H9 (cell line): ENCODE measurements around the gene ARHGAP12. TPM values are rescaled to one million over a fixed set of nuclear protein-coding genes. Genes with fewer than 3 reads are reported as not detected.

Source experiments
- DNase-seq: peaks from one replicate; pipeline ENCODE4 v3.0.0-alpha.2; 2017
- H2AFZ ChIP-seq: one replicate; pipeline ENCODE4 v1.6.1; 2013; ENCODE audit warnings: mild to moderate bottlenecking, low read length, control low read depth, moderate library complexity
- H2AK5ac ChIP-seq: 2 replicates; pipeline ENCODE4 v1.6.1; 2013; ENCODE audit warnings: low read length, control low read depth, mixed read lengths; ENCODE audit not compliant: insufficient read length
- H2BK120ac ChIP-seq: one replicate; pipeline ENCODE4 v1.6.1; 2013; ENCODE audit warnings: low read depth, mild to moderate bottlenecking, low read length, control low read depth, inconsistent platforms; ENCODE audit not compliant: poor library complexity, severe bottlenecking
- H2BK12ac ChIP-seq: 2 replicates; pipeline ENCODE4 v1.6.1; 2013; ENCODE audit warnings: low read length, control low read depth, mixed read lengths, low read depth; ENCODE audit not compliant: insufficient read length
- H2BK15ac ChIP-seq: 2 replicates; pipeline ENCODE4 v1.6.1; 2013; ENCODE audit warnings: low read depth, low read length, control low read depth
- H2BK20ac ChIP-seq: one replicate; pipeline ENCODE4 v1.6.1; 2013; ENCODE audit warnings: low read depth, mild to moderate bottlenecking, low read length, control low read depth, inconsistent platforms; ENCODE audit not compliant: poor library complexity, severe bottlenecking
- H2BK5ac ChIP-seq: 2 replicates; pipeline ENCODE4 v1.6.1; 2013; ENCODE audit warnings: low read length, control low read depth, mixed read lengths; ENCODE audit not compliant: insufficient read length
- H3K14ac ChIP-seq: 2 replicates; pipeline ENCODE4 v1.6.1; 2013; ENCODE audit warnings: low read length, control low read depth; ENCODE audit not compliant: insufficient read depth
- H3K18ac ChIP-seq: 2 replicates; pipeline ENCODE4 v1.6.1; 2013; ENCODE audit warnings: low read depth, mild to moderate bottlenecking, mixed read lengths, low read length, control low read depth; ENCODE audit not compliant: insufficient read length
- H3K23ac ChIP-seq: 2 replicates; pipeline ENCODE4 v1.6.1; 2013; ENCODE audit warnings: low read length, control low read depth, mixed read lengths, low read depth; ENCODE audit not compliant: insufficient read length
- H3K23me2 ChIP-seq: 2 replicates; pipeline ENCODE4 v1.6.1; 2013; ENCODE audit warnings: low read depth, mild to moderate bottlenecking, mixed read lengths, low read length, control low read depth; ENCODE audit not compliant: insufficient read length, poor library complexity, severe bottlenecking
- H3K27ac ChIP-seq: 2 replicates; pipeline ENCODE4 v1.5.1; 2013; ENCODE audit warnings: low read length, control low read depth, mixed read lengths, low read depth; ENCODE audit not compliant: insufficient read length
- H3K27me3 ChIP-seq: 2 replicates; pipeline ENCODE4 v1.6.1; 2013; ENCODE audit warnings: low read length, control low read depth, inconsistent platforms; ENCODE audit not compliant: insufficient read depth
- H3K4ac ChIP-seq: 2 replicates; pipeline ENCODE4 v1.6.1; 2013; ENCODE audit warnings: low read depth, mild to moderate bottlenecking, control low read depth, inconsistent platforms, low read length, moderate library complexity
- H3K4me1 ChIP-seq: 2 replicates; pipeline ENCODE4 v1.6.1; 2013; ENCODE audit warnings: low read length, control low read depth, inconsistent platforms; ENCODE audit not compliant: insufficient read depth
- H3K4me2 ChIP-seq: 2 replicates; pipeline ENCODE4 v1.6.1; 2013; ENCODE audit warnings: low read length, control low read depth, mixed read lengths; ENCODE audit not compliant: insufficient read length, insufficient read depth
- H3K56ac ChIP-seq: 2 replicates; pipeline ENCODE4 v1.6.1; 2013; ENCODE audit warnings: low read depth, mild to moderate bottlenecking, mixed read lengths, low read length, control low read depth; ENCODE audit not compliant: insufficient read length
- H3K79me1 ChIP-seq: 2 replicates; pipeline ENCODE4 v1.6.1; 2013; ENCODE audit warnings: low read depth, mild to moderate bottlenecking, moderate library complexity, low read length, control low read depth, inconsistent platforms; ENCODE audit not compliant: insufficient read depth, poor library complexity, severe bottlenecking
- H3K79me2 ChIP-seq: 2 replicates; pipeline ENCODE4 v1.6.1; 2013; ENCODE audit warnings: low read length, control low read depth, inconsistent platforms; ENCODE audit not compliant: insufficient read depth
- H3K9ac ChIP-seq: 2 replicates; pipeline ENCODE4 v1.6.1; 2013; ENCODE audit warnings: low read length, control low read depth, mixed read lengths; ENCODE audit not compliant: insufficient read length; ENCODE audit errors: extremely low read depth
- H3K9me3 ChIP-seq: one replicate; pipeline ENCODE4 v1.6.1; 2013; ENCODE audit warnings: low read depth, low read length, inconsistent platforms; ENCODE audit not compliant: control insufficient read depth
- H3T11ph ChIP-seq: one replicate; pipeline ENCODE4 v1.6.1; 2013; ENCODE audit warnings: mild to moderate bottlenecking, low read length, control low read depth, inconsistent platforms
- H4K20me1 ChIP-seq: one replicate; pipeline ENCODE4 v1.6.1; 2013; ENCODE audit not compliant: control insufficient read depth, insufficient read length, insufficient read depth
- H4K5ac ChIP-seq: 2 replicates; pipeline ENCODE4 v1.6.1; 2013; ENCODE audit warnings: low read depth, mild to moderate bottlenecking, mixed read lengths, low read length, control low read depth; ENCODE audit not compliant: insufficient read length
- H4K8ac ChIP-seq: replicated peaks from 2 replicates; pipeline ENCODE4 v1.6.1; 2013; ENCODE audit warnings: low read length, control low read depth, mixed read lengths, low read depth; ENCODE audit not compliant: insufficient read length
- H4K91ac ChIP-seq: 2 replicates; pipeline ENCODE4 v1.6.1; 2013; ENCODE audit warnings: low read depth, mild to moderate bottlenecking, moderate library complexity, mixed read lengths, low read length, control low read depth; ENCODE audit not compliant: insufficient read length
- H3K27ac Mint-ChIP-seq, 3 experiments: 2 replicates in 2 of 3; 3 replicates in 1 of 3; pipeline ENCODE4 v1.8.0; 2020 to 2021; ENCODE audit warnings: mixed read lengths in 3 of 3, mild to moderate bottlenecking in 1 of 3, moderate library complexity in 1 of 3
- H3K27me3 Mint-ChIP-seq: 2 replicates; pipeline ENCODE4 v1.8.0; 2021; ENCODE audit warnings: low read depth, mild to moderate bottlenecking, moderate library complexity, mixed read lengths
- H3K36me3 Mint-ChIP-seq, 3 experiments: 2 replicates in 2 of 3; 3 replicates in 1 of 3; pipeline ENCODE4 v1.8.0; 2020 to 2021; ENCODE audit warnings: low read depth in 3 of 3, mixed read lengths in 3 of 3; ENCODE audit not compliant: insufficient read depth in 1 of 3
- H3K4me1 Mint-ChIP-seq, 2 experiments: 2 replicates each; pipeline ENCODE4 v1.8.0; 2020; ENCODE audit warnings: mixed read lengths in 2 of 2
- H3K4me3 Mint-ChIP-seq, 2 experiments: 2 replicates in 1 of 2; 3 replicates in 1 of 2; pipeline ENCODE4 v1.8.0; 2020 to 2021; ENCODE audit warnings: mild to moderate bottlenecking in 2 of 2, mixed read lengths in 2 of 2, moderate library complexity in 1 of 2
- H3K9me3 Mint-ChIP-seq, 2 experiments: 2 replicates in 1 of 2; 3 replicates in 1 of 2; pipeline ENCODE4 v1.8.0; 2020; ENCODE audit warnings: mild to moderate bottlenecking in 2 of 2, mixed read lengths in 2 of 2, moderate library complexity in 1 of 2
- CTCF ChIP-seq: fragments of 200-600 bp; sonication (generic); conservative IDR thresholded peaks from 3 replicates; pipeline ENCODE4 v1.8.0; 2021; ENCODE audit warnings: antibody characterized with exemption, mild to moderate bottlenecking
- WGBS: extraction: QIAGEN DNeasy Blood & Tissue Kit; methylation state at CpG from one replicate; pipeline ENCODE4 v1.1.7; 2013; ENCODE audit warnings: missing lambda C conversion rate, low lambda C conversion rate, mixed read lengths; ENCODE audit not compliant: insufficient read length; ENCODE audit errors: extremely low coverage; 5-methylcytosine and 5-hydroxymethylcytosine counted together
- total RNA-seq: library from RNA; stranded (reverse); gene quantifications from 2 replicates; pipeline ENCODE4 v1.2.1, GENCODE V29; 2021

The ARHGAP12 gene
- total RNA-seq, 1 experiment from 2014 or later, result 34.3 TPM

- no peak overlapping the region for H3K9ac ChIP-seq
- no peaks in the 10 kb centered on the region for H3K9me3 ChIP-seq
- no peaks in the 10 kb centered on the region for H3K27me3 ChIP-seq
- Mint-ChIP-seq H3K4me3 (no peak overlapping the region), H3K9me3 (no peaks in the 10 kb centered on the region), H3K36me3 (no peaks in the 10 kb centered on the region), H3K27me3 (no peaks in the 10 kb centered on the region), H3K4me1 (no peaks in the 10 kb centered on the region), H3K27ac (no peak overlapping the region)
- TF ChIP-seq CTCF, result no peak
- H2BK15ac ChIP-seq, result no peak overlapping the region
- no peak overlapping the region for H4K91ac ChIP-seq
- H2AK5ac ChIP-seq, result no peak overlapping the region
- no peak overlapping the region for H4K5ac ChIP-seq
- no peak overlapping the region for H3K23ac ChIP-seq
- no peaks in the 10 kb centered on the region for H3K79me1 ChIP-seq
- DNase-seq, result no peak
- no peaks in the 10 kb centered on the region for H4K20me1 ChIP-seq
- H4K8ac ChIP-seq, result no peak overlapping the region
- no CpG with 5 or more reads among the region's 2 CpGs for WGBS
- no peak overlapping the region for H3K4ac ChIP-seq
- no peak overlapping the region for H2AFZ ChIP-seq
- H3K4me1 ChIP-seq, result no peaks in the 10 kb centered on the region
- H2BK20ac ChIP-seq, result no peak overlapping the region
- no peak overlapping the region for H3K27ac ChIP-seq
- no peaks in the 10 kb centered on the region for H3K79me2 ChIP-seq
- no peak overlapping the region for H3K14ac ChIP-seq
- H2BK12ac ChIP-seq, result no peak overlapping the region
- no peak overlapping the region for H2BK5ac ChIP-seq
- H3K23me2 ChIP-seq, result no peaks in the 10 kb centered on the region
- H3T11ph ChIP-seq, result no peak overlapping the region
- no peak overlapping the region for H3K56ac ChIP-seq
- H3K18ac ChIP-seq, result no peak overlapping the region
- no peak overlapping the region for H3K4me2 ChIP-seq
- H2BK120ac ChIP-seq, result no peak overlapping the region
These were observed 145.9 kb downstream of the ARHGAP12 start for GRCh38 chr10:31782701-31783100.
